ENCODE measurements around the gene HOXD13. TPM values are rescaled to one million over a fixed set of nuclear protein-coding genes. Genes with fewer than 3 reads are reported as not detected.
A peak's percentile ranks its signal among the peaks of the same experiment; 100 is the strongest.

The HOXD13 gene
- total RNA-seq, 2 experiments from 2014 or later: not detected

GRCh38 chr2:176075481-176075880 lies 17.0 kb upstream of the HOXD13 start:
- H3K9me3 Mint-ChIP-seq: peaks cover 7% of the 10 kb centered on the region
- H3K4me3 Mint-ChIP-seq: no peak overlapping the region
- CTCF ChIA-PET: no interaction called here
- intact Hi-C loops (cut with micrococcal nuclease): loop anchor here (5.0 kb wide), 1 partner anchor 37 kb away; no protein-coding TSS in a partner anchor
- no peak for DNase-seq
- peaks cover 18% of the 10 kb centered on the region for H3K4me1 Mint-ChIP-seq (ENCODE audit: low read depth)
- peaks cover 6% of the 10 kb centered on the region for H3K36me3 Mint-ChIP-seq (ENCODE audit: low read depth)
- peaks cover 73% of the 10 kb centered on the region for H3K27me3 Mint-ChIP-seq (ENCODE audit: low read depth)
- no peak overlapping the region for H3K27ac Mint-ChIP-seq

GRCh38 chr2:176076063-176076462 lies 16.5 kb upstream of the HOXD13 start:
- CTCF ChIA-PET: no interaction called here
- intact Hi-C loops (cut with micrococcal nuclease): loop anchor here (2.0 to 5.0 kb wide), 2 partner anchors 36 to 87 kb away; no protein-coding TSS in a partner anchor
- Mint-ChIP-seq H3K27me3 (ENCODE audit: low read depth) (peaks cover 72% of the 10 kb centered on the region), H3K4me1 (ENCODE audit: low read depth) (peaks cover 19% of the 10 kb centered on the region), H3K9me3 (peaks cover 7% of the 10 kb centered on the region), H3K4me3 (no peak overlapping the region), H3K27ac (no peak overlapping the region), H3K36me3 (ENCODE audit: low read depth) (peaks cover 9% of the 10 kb centered on the region)
- no peak for DNase-seq

GRCh38 chr2:176076796-176077195 lies 15.7 kb upstream of the HOXD13 start:
- Mint-ChIP-seq H3K9me3 (peaks cover 8% of the 10 kb centered on the region), H3K4me3 (no peak overlapping the region), H3K27me3 (ENCODE audit: low read depth) (peaks cover 74% of the 10 kb centered on the region), H3K36me3 (ENCODE audit: low read depth) (peaks cover 12% of the 10 kb centered on the region), H3K4me1 (ENCODE audit: low read depth) (peaks cover 19% of the 10 kb centered on the region), H3K27ac (no peak overlapping the region)
- no peak for DNase-seq
- CTCF ChIA-PET: interaction anchor here (1.8 kb wide), 1 partner anchor 20 kb away, joined by 7 read pairs; no protein-coding TSS in a partner anchor
- intact Hi-C loops (cut with micrococcal nuclease): loop anchor here (2.0 to 5.0 kb wide), 2 partner anchors 36 to 86 kb away; no protein-coding TSS in a partner anchor

- Mint-ChIP-seq H3K4me3 (no peak overlapping the region), H3K9me3 (peaks cover 10% of the 10 kb centered on the region), H3K27me3 (ENCODE audit: low read depth) (peaks cover 75% of the 10 kb centered on the region), H3K27ac (peak overlapping the region; percentile 63), H3K36me3 (ENCODE audit: low read depth) (peaks cover 15% of the 10 kb centered on the region), H3K4me1 (ENCODE audit: low read depth) (peaks cover 17% of the 10 kb centered on the region)
- no peak for DNase-seq
- intact Hi-C loops (cut with micrococcal nuclease): loop anchor here (5.0 kb wide), 1 partner anchor 34 kb away; no protein-coding TSS in a partner anchor
- CTCF ChIA-PET: interaction anchor here (0.6 kb wide), 1 partner anchor 537 kb away, joined by 3 read pairs; no protein-coding TSS in a partner anchor
These were observed 13.8 kb upstream of the HOXD13 start for GRCh38 chr2:176078541-176079284.

- H3K4me1 Mint-ChIP-seq (ENCODE audit: low read depth): peaks cover 17% of the 10 kb centered on the region
- CTCF ChIA-PET: interaction anchor here (0.6 kb wide), 1 partner anchor 536 kb away, joined by 3 read pairs; no protein-coding TSS in a partner anchor
- peaks cover 76% of the 10 kb centered on the region for H3K27me3 Mint-ChIP-seq (ENCODE audit: low read depth)
- intact Hi-C loops (cut with micrococcal nuclease): loop anchor here (5.0 kb wide), 1 partner anchor 33 kb away; no protein-coding TSS in a partner anchor
- H3K27ac Mint-ChIP-seq: peak overlapping the region; percentile 63
- H3K9me3 Mint-ChIP-seq: peaks cover 12% of the 10 kb centered on the region
- peak overlapping the region; percentile 49 for H3K4me3 Mint-ChIP-seq
- DNase-seq: no peak
- peaks cover 15% of the 10 kb centered on the region for H3K36me3 Mint-ChIP-seq (ENCODE audit: low read depth)
These were observed 13.2 kb upstream of the HOXD13 start for GRCh38 chr2:176079285-176079830.

GRCh38 chr2:176079831-176080539 lies 12.5 kb upstream of the HOXD13 start:
- peaks cover 15% of the 10 kb centered on the region for H3K36me3 Mint-ChIP-seq (ENCODE audit: low read depth)
- H3K27ac Mint-ChIP-seq: no peak overlapping the region
- H3K4me1 Mint-ChIP-seq (ENCODE audit: low read depth): peaks cover 17% of the 10 kb centered on the region
- peak overlapping the region; percentile 49 for H3K4me3 Mint-ChIP-seq
- CTCF ChIA-PET: no interaction called here
- no peak for DNase-seq
- intact Hi-C loops (cut with micrococcal nuclease): loop anchor here (5.0 kb wide), 1 partner anchor 32 kb away; no protein-coding TSS in a partner anchor
- peaks cover 77% of the 10 kb centered on the region for H3K27me3 Mint-ChIP-seq (ENCODE audit: low read depth)
- H3K9me3 Mint-ChIP-seq: peaks cover 16% of the 10 kb centered on the region

GRCh38 chr2:176080540-176081375 lies 11.8 kb upstream of the HOXD13 start:
- Mint-ChIP-seq H3K27ac (peak overlapping the region; percentile 24), H3K4me1 (ENCODE audit: low read depth) (peaks cover 17% of the 10 kb centered on the region), H3K4me3 (peak overlapping the region; percentile 1), H3K36me3 (ENCODE audit: low read depth) (peaks cover 15% of the 10 kb centered on the region), H3K9me3 (peaks cover 14% of the 10 kb centered on the region), H3K27me3 (ENCODE audit: low read depth) (peaks cover 77% of the 10 kb centered on the region)
- intact Hi-C loops (cut with micrococcal nuclease): no loop called here
- DNase-seq: no peak
- CTCF ChIA-PET: no interaction called here

- Mint-ChIP-seq H3K27ac (peak overlapping the region; percentile 24), H3K4me1 (ENCODE audit: low read depth) (peaks cover 17% of the 10 kb centered on the region), H3K9me3 (peaks cover 13% of the 10 kb centered on the region), H3K36me3 (ENCODE audit: low read depth) (peaks cover 15% of the 10 kb centered on the region), H3K4me3 (no peak overlapping the region), H3K27me3 (ENCODE audit: low read depth) (peaks cover 77% of the 10 kb centered on the region)
- no peak for DNase-seq
- CTCF ChIA-PET: interaction anchor here (0.6 to 1.0 kb wide), 2 partner anchors 10 to 201 kb away, joined by 4 read pairs; no protein-coding TSS in a partner anchor
- intact Hi-C loops (cut with micrococcal nuclease): no loop called here
These were observed 11.1 kb upstream of the HOXD13 start for GRCh38 chr2:176081376-176081836.

GRCh38 chr2:176081837-176082524 lies 10.5 kb upstream of the HOXD13 start:
- H3K27me3 Mint-ChIP-seq (ENCODE audit: low read depth): peaks cover 79% of the 10 kb centered on the region
- intact Hi-C loops (cut with micrococcal nuclease): loop anchor here (2.0 kb wide), 2 partner anchors 15 to 83 kb away; no protein-coding TSS in a partner anchor
- CTCF ChIA-PET: interaction anchor here (0.5 to 1.5 kb wide), 4 partner anchors 10 to 1176 kb away, joined by 3 to 4 read pairs (median 4); no protein-coding TSS in a partner anchor
- peaks cover 17% of the 10 kb centered on the region for H3K36me3 Mint-ChIP-seq (ENCODE audit: low read depth)
- peaks cover 17% of the 10 kb centered on the region for H3K4me1 Mint-ChIP-seq (ENCODE audit: low read depth)
- no peak overlapping the region for H3K4me3 Mint-ChIP-seq
- no peak overlapping the region for H3K27ac Mint-ChIP-seq
- H3K9me3 Mint-ChIP-seq: peaks cover 11% of the 10 kb centered on the region
- no peak for DNase-seq

GRCh38 chr2:176082525-176082823 lies 10.0 kb upstream of the HOXD13 start:
- peaks cover 80% of the 10 kb centered on the region for H3K27me3 Mint-ChIP-seq (ENCODE audit: low read depth)
- H3K9me3 Mint-ChIP-seq: peaks cover 12% of the 10 kb centered on the region
- CTCF ChIA-PET: interaction anchor here (0.5 to 1.5 kb wide), 4 partner anchors 9 to 1757 kb away, joined by 3 to 4 read pairs (median 4); no protein-coding TSS in a partner anchor
- H3K36me3 Mint-ChIP-seq (ENCODE audit: low read depth): peaks cover 17% of the 10 kb centered on the region
- no peak overlapping the region for H3K27ac Mint-ChIP-seq
- intact Hi-C loops (cut with micrococcal nuclease): loop anchor here (2.0 kb wide), 2 partner anchors 14 to 82 kb away; no protein-coding TSS in a partner anchor
- H3K4me3 Mint-ChIP-seq: no peak overlapping the region
- DNase-seq: no peak
- H3K4me1 Mint-ChIP-seq (ENCODE audit: low read depth): peaks cover 17% of the 10 kb centered on the region
